ENCODE results near the gene SPAG9. TPM values are rescaled to one million over a fixed set of nuclear protein-coding genes. Genes with fewer than 3 reads are reported as not detected.

SPAG9 gene
- total and polyA plus RNA-seq, 2 donors (not counting 1 experiment from before 2014, with no cell fraction given): 8.6 to 64.1 TPM

GRCh38 chr17:50993544-50993943 lies 127.1 kb downstream of the SPAG9 start:
- H3K4me1 Mint-ChIP-seq: no peaks in the 10 kb centered on the region
- H2AFZ ChIP-seq (ENCODE audit: insufficient read depth, low read depth, low read length, poor library complexity, severe bottlenecking): no peak overlapping the region
- no peaks in the 10 kb centered on the region for H3K27me3 ChIP-seq (replicated peaks in 1 of 4; ENCODE audit: control extremely low read depth in 1 of 4, control insufficient read depth in 3 of 4, insufficient read depth in 4 of 4, low read length in 3 of 4)
- no peak overlapping the region for H3K4me3 Mint-ChIP-seq
- CTCF ChIA-PET: no interaction called here
- peaks cover 15 to 70% of the 10 kb centered on the region in 2 experiments for H3K36me3 ChIP-seq (replicated peaks in 1 of 2; ENCODE audit: control extremely low read depth in 1 of 2, control insufficient read depth in 1 of 2, extremely low read depth in 1 of 2, insufficient read depth in 2 of 2, low read length in 1 of 2)
- POLR2A ChIA-PET: interaction anchor here (0.6 kb wide), 2 partner anchors 30 to 31 kb away, joined by 3 to 7 read pairs; no protein-coding TSS in a partner anchor
- H4K20me1 ChIP-seq (ENCODE audit: control insufficient read depth, insufficient read depth, low read length, poor library complexity, severe bottlenecking): no peaks in the 10 kb centered on the region
- H3K27ac ChIP-seq (ENCODE audit: low read length in 2 of 2): no peak overlapping the region
- H3K4me1 ChIP-seq (ENCODE audit: control insufficient read depth in 2 of 2, insufficient read depth in 2 of 2, low read length in 2 of 2): no peaks in the 10 kb centered on the region
- no peaks in the 10 kb centered on the region for H3K79me2 ChIP-seq (ENCODE audit: control insufficient read depth, insufficient read depth, low read length)
- 100% methylated on average over 1 of the region's 2 CpGs for WGBS (ENCODE audit: insufficient coverage)
- no peaks in the 10 kb centered on the region for H3K27me3 Mint-ChIP-seq
- TF ChIP-seq EZH2 (IDR thresholded peaks at IDR 0.05; ENCODE audit: borderline replicate concordance, insufficient read depth, low read depth, low read length, poor library complexity, severe bottlenecking) (no peak), CTCF (IDR thresholded peaks at IDR 0.05) (no peak)
- no peaks in the 10 kb centered on the region for H3K9me3 Mint-ChIP-seq (ENCODE audit: insufficient read depth)
- intact Hi-C loops (cut with micrococcal nuclease): no loop called here
- ATAC-seq (ENCODE audit: low read depth) (no peak), DNase-seq (no peak)
- H3K9me3 ChIP-seq (ENCODE audit: control extremely low read depth in 1 of 3, control insufficient read depth in 2 of 3, insufficient read depth in 1 of 3, low read length in 2 of 3): no peaks in the 10 kb centered on the region
- no peak overlapping the region for H3K4me2 ChIP-seq (replicated peaks; ENCODE audit: low read depth, low read length, poor library complexity, severe bottlenecking)
- H3K9ac ChIP-seq (ENCODE audit: low read length): no peak overlapping the region
- H3K27ac Mint-ChIP-seq: no peak overlapping the region
- H3K4me3 ChIP-seq (ENCODE audit: control extremely low read depth in 1 of 5, extremely low read depth in 1 of 5, insufficient read depth in 1 of 5, low read depth in 2 of 5, low read length in 4 of 5): no peak overlapping the region

- Histone ChIP-seq H3K79me2 (ENCODE audit: control insufficient read depth, insufficient read depth, low read length) (no peaks in the 10 kb centered on the region), H3K9ac (ENCODE audit: low read length) (no peak overlapping the region), H3K27ac (ENCODE audit: low read length in 2 of 2) (no peak overlapping the region), H3K4me1 (ENCODE audit: control insufficient read depth in 2 of 2, insufficient read depth in 2 of 2, low read length in 2 of 2) (no peaks in the 10 kb centered on the region), H2AFZ (ENCODE audit: insufficient read depth, low read depth, low read length, poor library complexity, severe bottlenecking) (no peak overlapping the region), H4K20me1 (ENCODE audit: control insufficient read depth, insufficient read depth, low read length, poor library complexity, severe bottlenecking) (no peaks in the 10 kb centered on the region), H3K27me3 (replicated peaks in 1 of 4; ENCODE audit: control extremely low read depth in 1 of 4, control insufficient read depth in 3 of 4, insufficient read depth in 4 of 4, low read length in 3 of 4) (no peaks in the 10 kb centered on the region), H3K4me2 (replicated peaks; ENCODE audit: low read depth, low read length, poor library complexity, severe bottlenecking) (no peak overlapping the region), H3K4me3 (ENCODE audit: control extremely low read depth in 1 of 5, extremely low read depth in 1 of 5, insufficient read depth in 1 of 5, low read depth in 2 of 5, low read length in 4 of 5) (no peak overlapping the region), H3K9me3 (ENCODE audit: control extremely low read depth in 1 of 3, control insufficient read depth in 2 of 3, insufficient read depth in 1 of 3, low read length in 2 of 3) (no peaks in the 10 kb centered on the region), H3K36me3 (replicated peaks in 1 of 2; ENCODE audit: control extremely low read depth in 1 of 2, control insufficient read depth in 1 of 2, extremely low read depth in 1 of 2, insufficient read depth in 2 of 2, low read length in 1 of 2) (peaks cover 10 to 52% of the 10 kb centered on the region in 2 experiments)
- WGBS (ENCODE audit: insufficient coverage): no CpG with 5 or more reads among the region's 3 CpGs
- H3K9me3 Mint-ChIP-seq (ENCODE audit: insufficient read depth): no peaks in the 10 kb centered on the region
- ChIA-PET POLR2A (no interaction called here), CTCF (no interaction called here)
- no peaks in the 10 kb centered on the region for H3K4me1 Mint-ChIP-seq
- intact Hi-C loops (cut with micrococcal nuclease): no loop called here
- no peak for DNase-seq
- no peak for TF ChIP-seq EZH2 (IDR thresholded peaks at IDR 0.05; ENCODE audit: borderline replicate concordance, insufficient read depth, low read depth, low read length, poor library complexity, severe bottlenecking)
- TF ChIP-seq CTCF (IDR thresholded peaks at IDR 0.05): no peak
- no peaks in the 10 kb centered on the region for H3K27me3 Mint-ChIP-seq
- no peak overlapping the region for H3K4me3 Mint-ChIP-seq
- H3K27ac Mint-ChIP-seq: no peak overlapping the region
- no peak for ATAC-seq (ENCODE audit: low read depth)
These were observed 131.5 kb downstream of the SPAG9 start for GRCh38 chr17:50989149-50989548.

Measured in B cell (primary cell).